GM19099 (cell line): ENCODE data around the gene WDHD1.

Experiments used
- POLR2A ChIP-seq: IDR thresholded peaks from 3 replicates; pipeline ENCODE4 v1.6.1; 2011; ENCODE audit warnings: low read depth; ENCODE audit not compliant: insufficient read length; ENCODE audit errors: extremely low read depth

Gene WDHD1

DNA sequence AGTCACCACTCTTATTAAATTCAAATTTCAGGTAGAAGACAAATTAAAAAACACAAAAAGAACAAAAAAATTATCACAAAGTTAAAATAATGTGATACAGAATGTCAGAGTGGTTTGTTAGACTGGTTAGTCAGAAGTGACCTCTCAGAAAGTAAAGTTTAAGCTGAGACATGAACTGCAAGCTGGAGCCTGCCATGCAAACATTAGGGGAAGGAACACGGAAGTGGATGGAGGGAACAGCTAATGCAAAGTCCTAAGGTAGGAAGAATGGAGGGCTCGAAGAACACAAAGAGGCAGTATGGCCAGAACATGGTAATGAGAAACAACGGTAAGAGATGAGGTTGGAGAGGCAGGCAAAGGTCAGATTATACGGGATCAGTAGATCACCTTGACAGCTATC lies 41.7 kb downstream of the WDHD1 start:
- TF ChIP-seq POLR2A, result no peak

DNA sequence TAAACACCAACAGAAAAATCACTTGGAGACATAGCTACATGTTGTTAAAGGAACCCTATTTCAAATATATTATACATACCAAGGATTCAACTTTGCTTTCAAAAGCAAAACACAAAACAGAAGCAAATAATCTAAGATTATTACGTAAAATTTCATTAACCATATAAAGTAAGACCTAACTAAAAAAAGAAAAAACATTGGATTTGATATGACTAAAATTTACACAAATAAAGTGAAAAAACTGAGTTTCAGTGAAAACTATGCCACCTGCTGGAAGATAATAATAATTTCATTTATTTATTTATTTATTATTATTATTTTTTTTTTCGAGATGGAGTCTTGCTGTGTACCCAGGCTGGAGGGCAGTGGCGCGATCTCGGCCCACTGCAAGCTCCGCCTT lies 45.2 kb downstream of the WDHD1 start:
- TF ChIP-seq POLR2A, result no peak

DNA sequence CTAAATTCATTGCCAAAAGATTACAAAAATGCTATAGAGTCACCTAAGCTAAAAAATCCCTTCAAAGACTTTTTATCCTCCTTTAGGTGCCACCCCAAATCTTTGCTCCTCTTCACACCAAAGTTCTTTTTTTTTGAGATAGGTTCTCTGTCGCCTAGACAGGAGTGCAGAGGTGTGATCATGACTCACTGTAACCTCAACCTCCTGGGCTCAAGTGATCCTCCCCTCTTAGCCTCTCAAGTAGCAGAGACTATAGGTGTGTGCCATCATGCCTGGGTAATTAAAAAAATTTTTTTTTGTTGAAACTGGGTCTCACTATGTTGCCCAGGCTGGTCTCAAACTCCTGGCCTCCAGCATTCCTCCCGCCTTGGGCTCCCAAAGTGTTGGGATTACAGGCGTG lies 47.9 kb downstream of the WDHD1 start:
- TF ChIP-seq POLR2A, result no peak

DNA sequence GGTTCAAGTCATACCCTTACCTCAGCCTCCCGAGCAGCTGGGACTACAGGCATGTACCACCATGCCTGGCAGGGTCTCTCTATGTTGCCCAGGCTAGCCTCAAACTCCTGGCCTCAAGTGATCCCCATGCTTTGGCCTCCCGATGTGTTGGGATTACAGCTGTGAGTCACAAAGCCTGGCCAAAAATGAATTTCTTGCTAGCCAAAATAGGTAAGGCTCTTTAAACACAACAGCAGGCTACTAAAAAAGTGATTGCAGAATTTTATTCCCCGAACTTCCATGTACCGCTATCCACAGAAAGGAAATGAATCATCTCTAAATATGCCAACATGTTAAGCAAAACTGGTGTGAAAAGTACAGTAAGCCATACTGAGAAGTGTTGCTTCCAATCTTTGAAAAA lies 50.6 kb downstream of the WDHD1 start:
- no peak for TF ChIP-seq POLR2A

DNA sequence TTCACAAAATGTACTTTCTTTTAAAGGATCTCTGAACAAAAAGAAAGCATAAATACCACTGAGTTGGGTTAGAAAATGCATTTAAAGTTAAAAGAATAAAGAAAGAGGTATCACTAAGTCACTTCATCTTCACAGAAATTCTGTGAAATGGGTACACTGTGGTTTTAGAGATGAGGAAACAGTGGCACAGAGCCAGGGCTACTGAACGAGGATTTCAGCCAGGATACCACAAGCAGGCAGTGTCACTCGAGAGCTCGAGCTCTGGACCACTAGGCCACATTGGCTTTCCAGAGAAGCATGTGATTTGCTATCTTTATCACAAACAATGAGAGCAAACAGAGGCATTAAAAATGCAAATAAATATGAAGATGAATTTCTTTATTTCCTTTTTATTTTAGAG lies 51.0 kb downstream of the WDHD1 start:
- TF ChIP-seq POLR2A, result no peak

DNA sequence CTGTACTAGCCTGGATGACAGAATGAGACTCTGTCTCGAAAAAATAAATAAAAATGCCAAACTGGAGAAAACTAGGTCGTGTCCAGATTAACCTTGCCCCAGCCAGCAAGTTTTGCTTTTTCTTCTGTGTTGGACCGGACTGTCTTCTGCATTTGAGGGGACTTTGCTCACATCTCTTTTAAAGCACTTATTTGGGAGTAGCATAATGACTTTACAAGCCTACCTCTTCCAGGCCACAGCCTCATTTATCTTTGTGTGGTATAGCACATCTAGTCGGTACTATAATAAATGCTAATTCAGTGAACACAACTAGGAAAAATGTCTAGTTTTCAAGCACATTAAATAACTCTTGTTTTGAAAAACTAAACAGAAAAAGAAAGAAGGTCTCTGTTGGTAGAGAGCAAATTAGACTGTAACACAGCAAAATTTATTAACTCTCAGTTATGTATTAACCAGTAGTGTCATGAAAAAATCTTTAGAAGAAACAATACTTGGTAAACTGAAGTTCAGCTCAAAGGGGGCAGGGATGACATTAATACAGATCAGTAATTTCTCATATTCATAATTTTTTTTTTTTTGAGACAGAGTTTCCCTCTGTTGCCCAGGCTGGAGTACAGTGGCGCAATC lies 52.0 kb downstream of the WDHD1 start:
- no peak for TF ChIP-seq POLR2A

DNA sequence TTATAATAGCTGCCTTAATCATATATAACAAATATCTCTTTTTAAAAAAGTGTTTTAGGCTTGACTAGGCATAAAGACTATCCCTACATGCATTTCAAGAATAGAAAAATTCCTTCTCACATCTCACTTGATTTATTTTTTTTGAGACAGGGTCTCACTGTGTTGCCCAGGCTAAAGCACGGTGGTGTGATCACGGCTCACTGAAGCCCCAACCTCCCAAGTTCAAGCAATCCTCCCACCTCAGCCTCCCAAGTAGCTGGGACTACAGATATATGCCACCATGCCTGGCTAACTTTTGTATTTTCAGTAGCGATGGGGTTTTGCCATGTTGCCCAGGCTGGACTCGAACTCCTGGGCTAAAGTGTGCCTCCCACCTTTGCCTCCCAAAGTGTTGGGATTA lies 59.4 kb downstream of the WDHD1 start:
- no peak for TF ChIP-seq POLR2A

DNA sequence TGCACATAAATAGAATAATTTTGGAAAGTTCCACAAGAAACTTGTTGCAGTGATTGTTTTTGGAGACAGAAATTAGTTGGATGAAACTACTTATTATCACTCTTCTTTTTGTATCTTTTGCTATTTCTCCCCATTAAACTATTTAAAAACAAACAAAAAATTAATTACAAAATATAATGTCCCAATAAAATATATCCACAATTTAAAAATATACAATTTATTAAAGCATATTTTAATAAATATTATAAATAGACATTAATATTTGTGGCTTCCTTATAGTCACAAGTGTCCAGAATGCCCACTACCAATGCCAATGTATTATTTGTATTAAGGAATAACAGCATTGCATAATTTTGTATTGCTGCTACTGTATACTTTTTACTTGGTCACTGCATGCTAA lies 71.8 kb downstream of the WDHD1 start:
- TF ChIP-seq POLR2A, result no peak

DNA sequence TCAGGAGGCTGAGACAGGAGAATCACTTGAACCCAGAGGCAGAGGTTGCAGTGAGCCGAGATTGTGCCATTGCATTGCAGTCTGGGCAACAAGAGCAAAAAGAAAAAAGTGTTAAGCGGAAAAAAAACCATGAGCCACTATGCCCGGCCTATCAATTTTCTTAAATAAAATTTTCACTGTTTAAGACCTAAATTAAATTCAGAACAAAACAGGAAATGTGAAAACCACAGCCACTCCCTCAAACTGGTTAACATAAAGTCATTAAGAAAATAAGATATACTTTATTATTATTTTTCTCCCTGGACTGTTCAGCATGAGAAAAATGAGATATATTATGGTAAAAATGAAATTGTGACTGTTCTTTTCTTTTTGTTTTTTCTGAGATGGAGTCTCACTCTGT lies 79.7 kb downstream of the WDHD1 start:
- TF ChIP-seq POLR2A, result no peak

DNA sequence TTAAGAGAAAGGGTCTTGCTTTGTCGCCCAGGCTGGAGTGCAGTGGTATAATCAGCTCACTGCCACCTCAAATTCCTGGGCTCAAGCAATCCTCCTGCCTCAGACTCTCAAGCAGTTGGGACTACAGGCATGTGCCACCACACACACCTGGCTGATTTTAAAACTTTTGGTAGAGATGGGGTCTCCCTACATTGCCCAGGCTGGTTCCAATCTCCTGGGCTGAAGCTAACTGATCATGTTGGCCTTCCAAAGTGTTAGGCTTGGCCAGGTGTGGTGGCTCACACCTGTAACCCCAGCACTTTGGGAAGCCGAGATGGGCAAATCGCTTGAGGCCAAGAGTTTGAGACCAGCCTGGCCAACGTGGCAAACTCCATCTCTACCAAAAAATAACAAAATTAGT lies 80.4 kb downstream of the WDHD1 start:
- no peak for TF ChIP-seq POLR2A

DNA sequence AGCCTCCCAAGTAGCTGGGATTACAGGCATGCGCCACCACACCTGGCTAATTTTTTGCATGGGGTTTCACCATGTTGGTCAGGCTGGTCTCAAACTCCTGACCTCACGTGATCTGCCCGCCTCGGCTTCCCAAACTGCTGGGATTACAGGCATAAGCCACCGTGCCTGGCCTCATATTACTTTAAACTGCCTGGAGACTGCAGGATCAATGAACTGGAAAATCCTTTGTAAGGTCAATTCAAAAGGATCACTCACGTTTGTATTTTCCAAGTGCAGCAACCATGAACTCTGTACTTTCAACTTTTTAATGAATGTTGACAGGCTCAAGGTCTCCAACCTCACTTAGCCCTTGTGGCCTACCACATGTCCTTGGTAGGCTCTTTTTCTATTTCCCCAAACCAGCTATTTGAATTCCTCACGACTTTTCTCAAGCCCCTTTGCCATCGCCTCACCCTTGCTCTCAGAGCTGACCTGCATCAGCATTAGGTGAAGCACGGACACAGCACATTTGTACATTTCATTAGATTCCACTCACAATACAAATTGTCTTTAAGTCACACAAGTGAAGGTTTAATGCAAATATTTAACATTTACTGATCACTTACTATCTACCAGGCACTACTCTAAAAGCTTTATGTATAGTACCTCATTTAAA lies 82.0 kb downstream of the WDHD1 start:
- no peak for TF ChIP-seq POLR2A

DNA sequence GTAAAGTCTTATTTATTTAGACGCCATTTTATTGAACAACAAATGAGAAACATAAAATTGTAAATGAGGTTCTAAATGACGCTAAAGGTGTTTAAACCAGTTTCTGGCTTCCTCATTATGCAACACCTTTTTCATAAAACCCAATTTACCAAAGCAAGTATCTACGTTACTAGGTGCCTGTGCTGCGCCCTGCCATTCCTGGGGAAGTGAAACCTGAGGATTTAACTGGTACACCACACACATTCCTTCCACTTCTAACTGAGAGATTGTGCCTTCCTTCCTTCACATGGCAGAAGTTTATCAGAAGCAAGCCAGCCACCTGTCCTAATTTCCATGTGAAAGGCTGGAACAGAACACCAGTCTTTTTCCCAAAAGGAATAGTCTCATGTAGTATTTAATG lies 84.0 kb downstream of the WDHD1 start:
- no peak for TF ChIP-seq POLR2A

DNA sequence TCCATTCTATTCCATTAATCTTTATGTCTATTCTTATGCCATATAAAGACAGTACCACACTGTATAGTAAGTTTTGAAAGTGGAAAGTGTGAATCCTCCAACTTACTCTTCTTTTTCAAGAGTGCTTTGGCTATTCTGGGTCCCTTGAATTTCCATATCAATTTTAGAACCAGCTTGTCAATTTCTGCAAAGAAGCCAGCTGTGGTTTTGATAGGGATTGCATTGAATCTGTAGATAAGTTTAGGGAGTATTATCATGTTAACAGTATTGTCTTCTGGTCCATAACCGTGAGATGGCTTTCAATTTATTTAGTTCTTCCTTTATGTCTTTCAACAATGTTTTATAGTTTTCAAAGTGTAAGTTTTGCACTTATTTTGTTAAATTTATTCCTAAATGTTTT lies 90.1 kb downstream of the WDHD1 start:
- TF ChIP-seq POLR2A, result no peak

DNA sequence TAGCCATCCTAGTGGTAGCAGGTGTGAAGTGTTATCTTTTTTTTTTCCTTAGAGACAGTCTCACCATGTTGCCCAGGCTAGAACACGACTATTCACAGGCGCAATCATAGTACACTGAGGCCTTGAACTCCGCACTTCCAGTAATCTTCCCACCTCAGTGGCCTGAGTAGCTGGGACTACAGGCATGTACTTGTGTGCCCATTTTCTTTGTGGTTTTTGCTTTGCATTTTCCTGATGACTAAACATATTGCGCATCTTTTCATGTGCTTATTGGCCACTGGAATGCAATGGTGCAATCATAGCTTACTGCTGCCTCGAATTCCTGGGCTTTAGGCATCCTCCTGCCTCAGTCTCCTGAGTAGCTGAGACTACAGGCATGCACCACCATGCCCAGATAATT lies 90.9 kb downstream of the WDHD1 start:
- no peak for TF ChIP-seq POLR2A

DNA sequence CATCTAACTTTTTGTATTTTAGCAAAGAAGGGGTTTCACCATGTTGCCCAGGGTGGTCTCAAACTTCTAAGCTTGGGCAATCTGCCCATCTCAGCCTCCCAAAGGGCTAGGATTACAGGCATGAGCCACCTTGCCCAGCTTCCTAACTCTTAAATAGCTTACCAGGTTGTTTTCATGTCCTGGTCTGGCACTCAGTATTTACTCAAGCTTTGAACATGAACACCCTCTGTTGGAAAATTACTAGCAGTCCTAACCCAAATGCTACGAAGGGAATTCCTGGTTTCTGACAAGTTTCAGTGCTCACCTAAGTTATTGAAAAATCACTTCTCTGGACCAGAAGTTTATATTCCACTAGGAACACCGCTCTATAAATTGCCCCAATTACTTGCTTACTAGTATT lies 91.8 kb downstream of the WDHD1 start:
- no peak for TF ChIP-seq POLR2A

DNA sequence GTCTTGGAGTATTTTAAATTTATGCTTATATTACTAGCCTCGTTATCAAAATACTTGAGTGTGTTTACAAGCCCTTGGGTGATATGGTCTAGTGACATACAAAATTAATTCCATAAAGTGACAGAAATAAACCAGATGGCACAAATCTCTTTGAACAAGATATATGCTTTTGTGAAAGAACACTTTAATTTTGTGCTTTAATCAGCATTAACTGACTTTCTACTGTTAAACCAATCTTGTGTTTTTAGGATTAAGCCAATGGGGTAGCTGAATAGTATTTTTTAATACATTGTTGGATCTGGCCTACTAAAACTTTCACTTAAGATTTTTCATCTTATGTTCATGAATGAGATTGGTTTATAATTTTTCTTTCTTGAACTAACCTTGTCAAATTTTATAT lies 93.9 kb downstream of the WDHD1 start:
- no peak for TF ChIP-seq POLR2A
